Ramos (cell line): Measurements from ENCODE around the gene GABBR1.

ENCODE experiments used
- in situ Hi-C: fragments of 300-500 bp; cut with MboI; formaldehyde crosslinking; loops from one replicate; pipeline ENCODE4 v1.14.3; 2022; ENCODE audit warnings: low sequenced_read_pairs; ENCODE audit not compliant: unreplicated experiment

GABBR1 gene

GRCh38 chr6:29625337-29625930 is 7.5 kb downstream of the GABBR1 start:
- in situ Hi-C loops, result no loop called here

GRCh38 chr6:29624520-29624961 is 8.4 kb downstream of the GABBR1 start:
- in situ Hi-C loops, result no loop called here

DNA sequence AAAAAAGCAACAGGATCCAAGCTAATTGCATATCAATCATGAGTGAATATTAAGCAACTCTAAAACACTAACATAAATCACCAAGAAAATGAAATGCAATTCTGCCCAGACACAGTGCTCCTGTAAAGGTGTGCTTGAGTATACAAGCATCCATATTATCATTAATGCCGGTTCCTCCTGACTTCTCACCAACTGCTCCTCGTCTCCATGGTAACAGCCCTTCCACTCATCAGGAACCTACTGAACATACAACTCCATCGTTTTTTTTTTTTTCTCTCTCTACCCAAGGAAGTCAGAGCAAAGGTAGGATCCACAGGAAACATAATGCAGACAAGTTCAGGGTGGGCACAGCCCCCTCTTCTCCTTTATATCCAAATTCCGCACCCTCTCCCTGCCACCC is 12.4 kb downstream of the GABBR1 start:
- in situ Hi-C loops, result no loop called here

DNA sequence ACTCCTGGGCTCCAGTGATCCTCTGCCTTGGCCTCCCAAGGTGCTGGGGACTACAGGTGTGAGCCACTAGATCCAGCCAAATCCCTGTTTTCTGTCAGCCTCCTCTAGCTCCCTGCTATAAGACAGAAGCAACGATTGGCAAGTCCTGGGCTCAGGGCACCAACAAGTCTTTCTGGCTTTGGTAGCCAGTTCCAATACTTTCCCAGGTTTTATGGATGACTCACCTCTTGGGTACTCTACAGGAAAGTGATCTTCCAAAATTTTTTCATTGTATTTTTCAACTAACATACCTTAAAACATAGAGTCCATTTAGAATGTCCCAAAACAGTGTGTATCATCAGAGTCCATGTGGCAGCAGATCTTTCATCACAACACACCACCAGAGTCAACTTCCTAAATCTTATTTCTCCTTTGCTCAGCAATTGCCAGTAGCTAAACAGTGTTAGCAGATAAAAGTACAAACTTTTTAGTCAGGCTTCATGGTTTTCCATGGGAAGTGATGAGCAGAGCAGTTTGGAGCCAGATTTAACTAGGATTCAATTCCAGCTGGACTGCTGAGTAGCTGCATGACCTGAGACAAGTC is 13.3 kb downstream of the GABBR1 start:
- in situ Hi-C loops, result no loop called here

DNA sequence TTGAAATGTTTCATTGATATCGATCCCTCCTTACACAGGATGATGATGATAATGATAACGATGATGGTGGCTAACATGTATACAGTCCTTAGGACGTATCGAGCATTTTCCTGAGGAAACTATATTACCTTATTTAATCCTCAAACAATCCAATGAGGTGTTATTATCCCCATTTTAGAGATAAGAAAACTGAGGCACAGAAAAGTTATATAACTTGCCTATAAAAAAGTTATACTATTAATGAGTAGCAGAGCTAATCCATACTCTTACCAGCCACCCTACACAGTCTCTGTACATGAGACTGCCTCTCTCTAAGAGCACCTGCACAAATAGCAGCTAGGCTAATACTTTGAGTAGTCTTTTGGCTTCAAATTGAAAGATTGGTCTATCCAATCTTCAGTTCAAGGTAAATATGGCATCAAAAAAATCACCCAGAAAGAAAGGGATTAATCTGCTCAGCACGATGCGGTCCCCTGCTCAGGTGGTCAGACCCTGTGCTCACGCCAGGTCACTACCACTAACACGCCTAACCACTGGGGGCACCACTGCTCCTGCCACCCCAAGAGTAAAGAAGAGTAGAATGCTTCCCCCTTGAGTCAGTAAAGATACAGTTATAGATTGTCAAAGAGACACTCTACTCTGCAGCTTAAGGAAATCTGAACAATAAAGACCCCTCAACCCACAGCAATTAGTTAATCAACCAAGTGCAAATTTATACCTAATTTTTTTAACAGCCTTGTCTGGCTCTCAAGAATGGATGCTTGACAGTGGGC is 15.0 kb downstream of the GABBR1 start:
- in situ Hi-C loops, result no loop called here

DNA sequence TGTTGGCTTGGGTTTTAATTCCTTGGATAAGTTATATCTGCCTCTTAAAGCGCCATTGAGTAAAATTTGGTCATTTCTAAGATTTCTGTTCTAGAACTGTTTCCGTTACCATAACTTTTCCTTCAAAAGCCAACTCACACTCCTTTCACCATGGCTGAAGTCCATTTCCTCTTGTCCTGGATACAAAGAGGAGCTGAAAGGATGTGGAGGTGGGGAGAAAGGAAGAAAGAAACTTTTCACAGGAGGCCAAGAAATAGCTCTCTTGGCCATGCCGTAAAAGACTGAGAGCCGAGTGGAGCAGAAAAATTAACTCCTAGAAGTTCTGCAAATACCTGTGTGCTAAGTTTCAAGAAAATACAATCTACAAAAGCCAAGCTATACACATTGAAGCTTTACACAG is 21.6 kb downstream of the GABBR1 start:
- in situ Hi-C loops, result no loop called here

DNA sequence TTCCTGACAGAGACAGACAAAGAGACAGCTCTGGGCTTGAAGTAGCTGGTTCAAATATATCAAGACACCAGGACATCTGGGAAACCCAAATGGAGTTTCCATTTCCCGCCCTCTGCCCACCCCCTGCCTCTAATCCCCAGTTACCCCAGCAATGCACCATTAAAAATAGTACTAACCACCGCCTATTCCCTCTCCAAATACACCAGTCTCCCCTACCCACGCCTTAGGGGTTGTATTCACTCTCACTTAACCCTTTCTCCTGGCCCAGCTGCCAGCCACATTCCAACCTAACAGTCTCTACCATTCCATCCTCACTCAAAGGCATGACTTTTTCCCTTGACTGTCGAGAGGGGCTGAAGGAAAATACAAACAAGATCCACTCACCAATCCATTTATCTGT is 22.4 kb downstream of the GABBR1 start:
- in situ Hi-C loops, result no loop called here

- in situ Hi-C loops, result no loop called here
Observed at GRCh38 chr6:29608131-29608530, 24.9 kb downstream of the GABBR1 start.

GRCh38 chr6:29603930-29604329 is 29.1 kb downstream of the GABBR1 start:
- in situ Hi-C loops, result no loop called here

GRCh38 chr6:29603456-29603855 is 29.5 kb downstream of the GABBR1 start:
- in situ Hi-C loops, result no loop called here

GRCh38 chr6:29602564-29603361 is 30.2 kb downstream of the GABBR1 start:
- in situ Hi-C loops, result no loop called here

GRCh38 chr6:29598172-29598747 is 34.7 kb downstream of the GABBR1 start:
- in situ Hi-C loops, result loop anchor here (25.0 kb wide), 2 partner anchors 786 to 911 kb away; no protein-coding TSS in a partner anchor

GRCh38 chr6:29597184-29597583 is 35.8 kb downstream of the GABBR1 start:
- in situ Hi-C loops, result loop anchor here (25.0 kb wide), 2 partner anchors 785 to 910 kb away; no protein-coding TSS in a partner anchor

DNA sequence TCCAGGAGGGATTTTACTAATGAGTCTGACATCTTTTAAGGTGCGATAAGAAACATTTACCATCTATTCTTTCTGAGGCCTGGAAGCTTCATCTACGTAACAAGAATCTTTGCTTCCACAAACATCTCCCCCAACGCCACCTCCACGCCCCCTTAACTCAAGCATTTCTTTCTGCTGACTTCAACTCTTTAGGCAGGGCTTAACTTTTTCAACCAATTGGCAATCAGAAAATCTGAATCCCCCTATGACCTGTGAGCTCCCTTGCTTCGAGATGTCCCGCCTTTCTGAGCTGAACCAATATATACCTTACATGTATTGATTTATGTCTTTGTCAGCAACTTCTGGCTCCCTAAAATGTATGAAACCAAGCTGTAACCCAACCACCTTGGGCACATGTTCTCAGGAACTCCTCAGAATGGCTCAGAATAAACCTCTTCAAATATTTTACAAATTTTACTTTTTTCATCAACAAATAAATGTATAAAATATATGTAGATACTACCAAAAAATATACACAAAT is 36.5 kb downstream of the GABBR1 start:
- in situ Hi-C loops, result loop anchor here (25.0 kb wide), 2 partner anchors 784 to 909 kb away; no protein-coding TSS in a partner anchor

DNA sequence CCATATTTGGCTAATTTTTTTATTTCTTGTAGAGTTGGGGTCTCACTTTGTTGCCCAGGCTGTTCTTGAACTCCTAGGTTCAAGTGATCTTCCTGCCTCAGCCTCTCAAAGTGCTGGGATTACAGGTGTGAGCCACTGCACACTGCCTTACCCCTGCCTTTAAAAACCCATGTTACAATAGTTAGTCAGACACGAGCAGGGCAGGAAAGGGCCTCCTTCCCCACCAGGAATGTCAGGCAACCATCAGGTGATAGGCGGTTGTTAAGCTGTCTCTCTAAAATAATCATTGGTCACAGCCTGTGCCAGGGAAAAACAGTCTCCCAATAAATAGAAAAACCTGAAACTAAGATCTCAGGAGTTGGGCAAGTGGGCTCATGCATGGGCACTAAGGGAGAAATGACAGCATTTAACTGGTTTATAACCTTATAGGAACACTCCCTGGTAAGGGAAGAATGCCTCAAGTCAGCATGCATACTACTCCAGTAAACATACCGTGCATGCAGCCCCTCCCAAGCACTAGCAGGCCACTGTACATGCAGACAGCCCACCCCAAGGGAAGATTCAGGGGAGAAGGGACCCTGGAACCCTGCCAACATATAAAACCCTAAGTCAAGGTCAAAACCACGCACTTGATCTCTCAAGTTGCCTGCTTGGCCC is 39.7 kb downstream of the GABBR1 start:
- in situ Hi-C loops, result loop anchor here (25.0 kb wide), 2 partner anchors 781 to 906 kb away; no protein-coding TSS in a partner anchor

DNA sequence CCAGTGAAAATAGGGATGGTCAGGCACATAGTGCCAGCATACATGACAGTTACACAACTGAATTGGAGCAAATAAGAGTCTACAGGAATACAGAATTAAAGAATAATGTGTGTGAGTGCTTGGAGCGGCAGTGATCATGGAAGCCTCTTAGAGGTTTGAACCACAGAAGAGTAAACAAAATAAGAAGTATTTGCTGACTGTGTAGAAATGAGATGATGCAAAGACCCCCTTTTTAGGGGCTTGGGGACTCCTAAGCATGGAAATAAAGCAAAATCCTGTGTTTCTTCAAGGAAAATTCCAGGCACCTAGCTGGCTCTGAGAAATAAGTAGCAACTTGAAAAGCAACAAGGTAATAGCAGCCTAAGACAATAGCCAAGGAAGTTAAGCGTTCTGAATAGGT is 41.3 kb downstream of the GABBR1 start:
- in situ Hi-C loops, result loop anchor here (25.0 kb wide), 2 partner anchors 779 to 904 kb away; no protein-coding TSS in a partner anchor

- in situ Hi-C loops, result loop anchor here (25.0 kb wide), 2 partner anchors 778 to 903 kb away; no protein-coding TSS in a partner anchor
Observed at GRCh38 chr6:29590218-29590808, 42.7 kb downstream of the GABBR1 start.

DNA sequence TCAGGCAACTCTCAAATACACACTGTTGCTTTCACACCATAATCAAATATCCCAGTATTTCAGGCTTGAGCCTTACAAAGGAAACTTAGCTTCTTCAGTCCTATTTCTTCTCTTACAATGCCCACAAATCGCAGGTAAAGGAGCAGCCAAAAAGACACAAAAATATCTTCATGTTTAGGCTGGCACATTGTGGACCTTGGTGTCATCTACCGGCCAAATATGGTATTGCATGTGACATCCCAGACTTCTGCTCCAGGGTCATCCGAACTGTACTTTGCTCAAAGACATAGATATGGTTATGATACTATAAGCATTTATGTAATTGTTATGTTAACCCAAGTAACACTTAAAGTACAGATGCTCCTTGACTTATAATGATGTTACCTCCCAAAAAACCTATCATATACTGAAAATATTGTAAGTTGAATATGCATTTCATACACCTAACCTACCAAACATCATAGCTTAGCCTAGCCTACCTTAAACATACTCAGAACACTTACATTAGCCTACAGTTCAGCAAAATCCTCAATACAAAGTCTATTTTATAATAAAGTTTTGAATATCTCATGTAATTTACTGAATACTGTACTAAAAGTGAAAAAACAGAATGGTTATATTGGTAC is 43.4 kb downstream of the GABBR1 start:
- in situ Hi-C loops, result loop anchor here (25.0 kb wide), 2 partner anchors 777 to 902 kb away; no protein-coding TSS in a partner anchor
